Kidney (tissue), 14 donors: ENCODE data around the gene TBXT. TPM values are rescaled to one million over a fixed set of nuclear protein-coding genes. Genes with fewer than 3 reads are reported as not detected.

Experiments used
- DNase-seq, 5 donors: peaks; one replicate each; pipeline ENCODE4 v3.0.0-alpha.2; 2013 to 2020
- FAIRE-seq: peaks from 2 replicates; lab custom pipeline; 2012; peaks lifted over from hg19 to GRCh38; lab: Jason Lieb, UNC
- H3K27ac ChIP-seq, 2 donors: one replicate each; pipeline ENCODE4 v1.7.0; 2013; ENCODE audit warnings: low read depth in 2 of 2, low read length in 2 of 2, inconsistent platforms in 1 of 2
- H3K27me3 ChIP-seq: one replicate; pipeline ENCODE4 v1.7.1; 2013; ENCODE audit warnings: low read length, inconsistent platforms; ENCODE audit not compliant: control insufficient read depth, insufficient read depth
- H3K36me3 ChIP-seq, 3 donors: one replicate each; pipeline versions ENCODE4 v1.7.0 to v1.7.1; 2013; ENCODE audit warnings: low read length in 3 of 3, control low read depth in 1 of 3, inconsistent platforms in 1 of 3; ENCODE audit not compliant: insufficient read depth in 3 of 3, control insufficient read depth in 2 of 3
- H3K4me1 ChIP-seq, 3 donors: one replicate each; pipeline versions ENCODE4 v1.7.0 to v1.7.1; 2013; ENCODE audit warnings: low read length in 3 of 3, inconsistent platforms in 1 of 3, low read depth in 1 of 3; ENCODE audit not compliant: control insufficient read depth in 2 of 3, insufficient read depth in 2 of 3
- H3K4me3 ChIP-seq, 3 donors: one replicate each; pipeline versions ENCODE4 v1.7.0 to v1.8.1; 2013; ENCODE audit warnings: low read length in 3 of 3, control low read depth in 1 of 3, inconsistent platforms in 1 of 3
- H3K9ac ChIP-seq, 3 donors: one replicate each; pipeline versions ENCODE4 v1.7.0 to v1.7.1; 2013; ENCODE audit warnings: low read length in 3 of 3, control low read depth in 1 of 3, inconsistent platforms in 1 of 3
- H3K9me3 ChIP-seq, 3 donors: one replicate each; pipeline versions ENCODE4 v1.7.0 to v1.7.1; 2013; ENCODE audit warnings: low read length in 3 of 3, control low read depth in 1 of 3, inconsistent platforms in 1 of 3; ENCODE audit not compliant: control insufficient read depth in 2 of 3, insufficient read depth in 1 of 3
- intact Hi-C: fragments of 100-400 bp; cut with DNase I; formaldehyde crosslinking; loops from one replicate; pipeline ENCODE4 v1.11.1; 2022
- polyA plus RNA-seq: library from polyadenylated mRNA; stranded (reverse); fragments of 350-450 nt; fragmentation: Illumina TruSeq; extraction: RNeasy Lipid Tissue Mini Kit (QIAGEN cat#74804); gene quantifications from one replicate; pipeline ENCODE4 v1.2.3, GENCODE V29; 2014; ENCODE audit warnings: low read depth, low replicate concordance; ENCODE audit not compliant: insufficient read depth
- total RNA-seq: library from RNA; stranded (reverse); fragmentation: NEBNext Ultra II Directional; extraction: Animal tissue kit (Norgen Biotek cat#: 25700); gene quantifications from one replicate; pipeline ENCODE4 v1.2.1, GENCODE V29; 2021
- TF ChIP-seq, protein P1 (sequence below): IDR thresholded peaks from 3 replicates; pipeline ENCODE4 v1.5.1; 2012; ENCODE audit warnings: mild to moderate bottlenecking, moderate library complexity, borderline replicate concordance; ENCODE audit not compliant: insufficient read depth; ENCODE audit errors: extremely low read depth
- donor health status: control.
- donor health status: control.
- donor health status: control.
- donor health status: control.
- donor health status: control.
- donor health status: DM: yes; HTN: yes; CAD: no.
- donor health status: Normal renal cell carcinoma (clear cell type).

The TBXT gene
- total and polyA plus RNA-seq, 2 donors from 2014 or later: not detected

DNA sequence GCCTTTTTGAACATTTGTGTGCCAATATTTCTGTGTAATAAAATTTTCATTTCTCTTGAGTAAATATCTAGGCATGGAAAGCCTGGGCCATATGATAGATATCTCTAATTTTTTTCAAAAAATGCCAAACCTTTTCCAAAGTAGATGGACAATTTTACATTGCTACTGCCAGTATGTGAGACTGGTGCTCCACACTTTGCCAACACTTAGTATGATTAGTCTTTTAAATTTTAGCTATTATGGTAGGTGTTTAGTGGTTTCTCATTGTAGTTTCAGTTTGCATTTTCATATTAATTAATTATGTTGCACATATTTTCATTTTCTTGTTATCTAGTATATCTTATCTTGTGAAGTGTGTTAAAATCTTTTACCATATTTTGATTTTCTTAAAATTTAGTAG, 52.0 kb downstream of the TBXT start:
- no peak for DNase-seq
- Histone ChIP-seq H3K27me3 (no peaks in the 10 kb centered on the region), H3K27ac (no peak overlapping the region), H3K4me3 (no peak overlapping the region), H3K36me3 (no peaks in the 10 kb centered on the region), H3K9me3 (peaks cover 0 to 8% (median 0%) of the 10 kb centered on the region in 3 donors), H3K9ac (no peak overlapping the region), H3K4me1 (no peaks in the 10 kb centered on the region)
- intact Hi-C loops: no loop called here
- FAIRE-seq: no peak
- TF ChIP-seq, protein P1, sequence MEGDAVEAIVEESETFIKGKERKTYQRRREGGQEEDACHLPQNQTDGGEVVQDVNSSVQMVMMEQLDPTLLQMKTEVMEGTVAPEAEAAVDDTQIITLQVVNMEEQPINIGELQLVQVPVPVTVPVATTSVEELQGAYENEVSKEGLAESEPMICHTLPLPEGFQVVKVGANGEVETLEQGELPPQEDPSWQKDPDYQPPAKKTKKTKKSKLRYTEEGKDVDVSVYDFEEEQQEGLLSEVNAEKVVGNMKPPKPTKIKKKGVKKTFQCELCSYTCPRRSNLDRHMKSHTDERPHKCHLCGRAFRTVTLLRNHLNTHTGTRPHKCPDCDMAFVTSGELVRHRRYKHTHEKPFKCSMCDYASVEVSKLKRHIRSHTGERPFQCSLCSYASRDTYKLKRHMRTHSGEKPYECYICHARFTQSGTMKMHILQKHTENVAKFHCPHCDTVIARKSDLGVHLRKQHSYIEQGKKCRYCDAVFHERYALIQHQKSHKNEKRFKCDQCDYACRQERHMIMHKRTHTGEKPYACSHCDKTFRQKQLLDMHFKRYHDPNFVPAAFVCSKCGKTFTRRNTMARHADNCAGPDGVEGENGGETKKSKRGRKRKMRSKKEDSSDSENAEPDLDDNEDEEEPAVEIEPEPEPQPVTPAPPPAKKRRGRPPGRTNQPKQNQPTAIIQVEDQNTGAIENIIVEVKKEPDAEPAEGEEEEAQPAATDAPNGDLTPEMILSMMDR: no peak

DNA sequence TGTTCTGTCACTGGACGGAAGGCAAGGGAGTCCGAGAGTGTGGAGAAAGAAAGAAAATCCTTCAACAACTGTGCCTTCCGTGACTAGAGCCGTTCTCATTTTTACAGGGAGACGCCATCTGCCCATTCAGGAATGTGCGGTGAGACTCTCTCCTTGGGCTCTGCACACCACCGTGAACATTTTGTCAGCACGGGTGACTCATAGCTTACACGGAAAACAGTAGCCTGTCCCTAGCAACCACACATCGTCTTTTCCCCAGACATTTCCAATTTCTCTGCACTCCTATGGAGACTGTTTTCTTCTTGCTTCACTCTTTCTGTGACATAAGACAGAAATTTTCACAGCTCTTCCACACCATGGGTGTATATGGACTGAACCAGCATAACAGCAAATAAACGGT, 55.1 kb downstream of the TBXT start:
- FAIRE-seq (no peak), DNase-seq (no peak)
- intact Hi-C loops: no loop called here
- Histone ChIP-seq H3K27ac (no peak overlapping the region), H3K27me3 (no peaks in the 10 kb centered on the region), H3K36me3 (no peaks in the 10 kb centered on the region), H3K9me3 (peaks cover 0 to 8% (median 0%) of the 10 kb centered on the region in 3 donors), H3K4me1 (no peaks in the 10 kb centered on the region), H3K9ac (no peak overlapping the region), H3K4me3 (no peak overlapping the region)
- TF ChIP-seq, protein P1: no peak

DNA sequence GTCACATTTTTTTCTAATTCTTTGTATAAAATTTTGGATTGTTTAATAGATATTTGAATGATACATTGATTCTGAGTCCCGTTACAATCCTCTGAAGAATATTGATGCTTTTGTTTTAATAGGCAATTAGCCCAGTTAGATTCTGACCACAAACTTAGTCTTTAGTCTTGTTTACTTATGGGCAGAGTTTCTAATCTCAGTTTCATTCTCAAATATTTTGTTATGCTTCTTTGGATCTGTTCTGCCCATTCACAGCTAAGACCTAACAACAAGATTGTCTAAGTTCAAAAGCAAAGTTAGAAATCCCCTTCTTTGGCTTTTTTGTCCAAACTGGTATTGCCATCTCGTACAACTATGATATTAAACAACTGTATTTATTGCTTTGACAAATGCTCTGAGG, 58.0 kb downstream of the TBXT start:
- FAIRE-seq (no peak), DNase-seq (no peak)
- no peak overlapping the region for H3K27ac ChIP-seq
- H3K4me1 ChIP-seq: no peaks in the 10 kb centered on the region
- H3K9ac ChIP-seq: no peak overlapping the region
- H3K4me3 ChIP-seq: no peak overlapping the region
- intact Hi-C loops: no loop called here
- no peaks in the 10 kb centered on the region for H3K36me3 ChIP-seq
- H3K9me3 ChIP-seq: no peaks in the 10 kb centered on the region
- H3K27me3 ChIP-seq: no peaks in the 10 kb centered on the region
- TF ChIP-seq, protein P1: no peak

Other genes with a start within 250 kb of the TBXT start
- 0.19 TPM for gene PRR18, start 140.5 kb upstream of the TBXT start, total RNA-seq
- gene PRR18, start 140.5 kb upstream of the TBXT start, polyA plus RNA-seq: not detected
- gene SFT2D1, start 174.7 kb upstream of the TBXT start, total RNA-seq: 48.3 TPM
- gene SFT2D1, start 174.7 kb upstream of the TBXT start, polyA plus RNA-seq: 73.2 TPM
- 74.1 TPM for gene MPC1, start 215.1 kb upstream of the TBXT start, total RNA-seq
- gene MPC1, start 215.1 kb upstream of the TBXT start, polyA plus RNA-seq: 313 TPM